ENCODE results near the gene GALE.
"Not testable (repeated sequence)": the region's sequence is repeated elsewhere in the genome, so short reads cannot be mapped to it uniquely, and the experiment has no call there.

GALE gene

DNA sequence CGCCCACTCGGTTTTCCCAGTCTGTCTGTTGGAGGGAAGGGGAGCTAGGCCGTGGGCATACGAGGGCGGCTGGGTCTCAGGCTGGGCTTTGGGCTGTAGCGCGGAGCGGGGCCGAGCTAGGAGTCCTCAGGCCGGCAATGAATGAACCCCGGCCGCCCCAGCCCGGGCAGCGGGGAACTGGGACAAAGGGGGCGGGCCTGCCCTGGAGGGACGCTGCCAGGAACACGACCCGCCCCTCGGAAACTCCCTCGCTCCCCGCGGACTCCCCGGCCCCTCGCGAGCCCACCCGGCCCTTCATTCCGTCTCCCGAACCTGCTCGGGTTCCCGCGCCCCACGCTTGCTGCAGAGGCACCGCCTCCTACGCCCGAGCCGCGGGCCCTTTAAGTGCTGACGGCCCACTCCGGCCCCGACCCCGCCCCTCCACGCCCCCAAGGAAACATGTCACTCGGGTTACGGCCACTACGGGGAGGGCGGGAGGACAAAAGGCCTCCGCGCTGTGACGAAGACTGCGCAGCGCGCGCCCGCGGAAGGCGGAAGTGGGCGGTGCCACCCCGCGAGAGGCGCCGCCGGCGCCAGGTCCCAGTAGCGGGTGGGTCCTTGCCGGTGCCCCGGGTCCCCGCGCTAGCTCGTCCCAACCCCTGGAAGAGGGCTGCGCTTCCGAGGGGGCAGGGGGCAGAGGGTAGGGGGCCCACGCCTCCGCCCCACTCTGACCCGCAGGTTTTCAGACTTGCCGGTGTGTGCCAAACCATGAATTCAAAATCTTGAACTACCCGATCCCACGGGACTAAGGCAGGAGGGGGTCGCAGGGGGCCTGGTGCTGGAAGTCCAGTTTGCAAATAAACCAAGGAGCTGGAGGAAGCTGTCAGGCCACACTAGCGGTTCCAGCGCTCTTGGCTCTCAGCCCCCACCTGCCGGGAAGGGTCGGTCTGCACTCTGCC, at the start of gene GALE:
Gene GALE, minus strand, starts transcription at position 355 of the 938 bp plus-strand sequence. CDS start 1,747 bp downstream, outside the sequence.
- DNase-seq = peak; percentile 95

- no peak for DNase-seq
Measured at GRCh38 chr1:23848673-23849616, 48.4 kb upstream of the GALE start.

- not testable (repeated sequence) for DNase-seq
Measured at GRCh38 chr1:23847482-23848095, 47.0 kb upstream of the GALE start.

DNA sequence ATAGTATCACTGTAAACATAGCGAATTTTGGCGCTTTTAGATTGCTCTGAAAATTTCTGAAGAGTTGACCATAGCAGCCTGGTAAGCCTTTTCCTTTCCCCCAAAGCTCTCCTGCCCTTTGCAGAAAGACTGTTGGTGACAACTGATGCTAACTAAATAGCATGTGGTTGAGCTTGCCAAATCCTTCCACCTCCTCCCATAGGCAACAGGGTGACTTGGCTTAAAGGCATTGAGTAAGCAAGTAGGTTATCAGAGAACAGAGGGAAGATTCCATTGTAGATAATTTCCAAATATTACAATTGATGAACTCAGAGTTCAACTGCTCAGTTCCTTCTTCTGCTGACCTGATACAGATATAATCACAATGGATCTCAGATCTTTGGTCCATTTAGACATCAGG, 44.6 kb upstream of the GALE start:
- DNase-seq = no peak

DNA sequence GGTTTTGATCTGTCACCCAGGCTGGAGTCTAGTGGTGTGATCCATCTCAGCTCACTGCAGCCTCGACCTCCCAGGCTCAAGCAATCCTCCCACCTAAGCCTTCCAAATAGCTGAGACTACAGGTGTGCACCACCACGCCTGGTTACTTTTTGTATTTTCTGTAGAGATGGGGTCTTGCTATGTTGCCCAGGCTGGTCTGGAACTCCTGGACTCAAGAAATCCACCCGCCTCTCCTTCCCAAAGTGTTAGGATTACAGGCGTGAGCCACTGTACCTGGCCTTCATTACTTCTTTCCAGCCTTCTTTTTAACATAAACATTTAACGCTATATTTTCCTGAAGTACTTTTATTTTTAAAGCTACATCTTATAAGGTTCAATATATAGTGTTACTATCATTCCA, 43.1 kb upstream of the GALE start:
- no peak for DNase-seq

DNA sequence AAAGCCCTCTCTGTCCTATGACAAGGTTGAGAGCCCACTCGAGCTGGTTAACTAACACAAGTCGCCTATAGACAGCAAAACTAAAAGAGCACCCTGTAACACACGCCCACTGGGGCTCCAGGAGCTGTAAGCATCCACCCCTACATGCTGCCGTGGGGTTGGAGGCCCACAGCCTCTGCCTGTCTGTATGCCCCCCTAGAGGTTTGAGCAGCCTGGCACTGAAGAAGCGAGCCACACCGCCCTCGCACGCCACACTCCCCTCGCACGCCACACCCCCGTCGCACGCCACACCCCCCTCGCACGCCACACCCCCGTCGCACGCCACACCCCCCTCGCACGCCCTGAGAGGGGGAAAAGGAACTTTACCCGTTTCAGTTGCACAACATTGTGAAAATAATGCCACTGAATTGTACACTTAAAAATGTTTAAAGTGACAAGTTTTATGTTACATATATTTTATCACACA, 37.9 kb upstream of the GALE start:
- DNase-seq = peak; percentile 69

- DNase-seq = no peak
Measured at GRCh38 chr1:23837908-23838307, 37.4 kb upstream of the GALE start.

GRCh38 chr1:23836037-23836436, 35.5 kb upstream of the GALE start:
- no peak for DNase-seq

- not testable (repeated sequence) for DNase-seq
Measured at GRCh38 chr1:23834156-23834555, 33.6 kb upstream of the GALE start.

DNA sequence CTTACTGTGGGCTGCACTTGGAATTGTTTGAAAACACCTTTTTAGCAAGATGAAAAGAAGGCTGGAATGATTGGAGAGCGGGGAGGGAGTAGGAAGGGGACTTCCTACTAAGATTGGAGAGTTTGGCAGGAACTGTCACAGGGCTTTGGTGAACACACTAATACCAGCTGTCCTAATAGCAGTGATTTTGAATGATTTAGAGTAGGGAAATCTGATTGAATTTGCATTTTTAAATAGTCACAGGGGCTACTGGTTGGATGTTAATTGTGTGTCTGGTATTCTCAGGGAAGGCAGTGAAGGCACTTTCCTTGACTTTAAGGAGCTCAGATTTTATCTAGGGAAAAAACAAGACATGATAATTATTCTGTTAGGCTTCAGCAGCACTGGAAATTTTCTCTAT, 27.2 kb upstream of the GALE start:
- DNase-seq = no peak

GRCh38 chr1:23826590-23826989, 26.0 kb upstream of the GALE start:
- DNase-seq = not testable (repeated sequence)

DNA sequence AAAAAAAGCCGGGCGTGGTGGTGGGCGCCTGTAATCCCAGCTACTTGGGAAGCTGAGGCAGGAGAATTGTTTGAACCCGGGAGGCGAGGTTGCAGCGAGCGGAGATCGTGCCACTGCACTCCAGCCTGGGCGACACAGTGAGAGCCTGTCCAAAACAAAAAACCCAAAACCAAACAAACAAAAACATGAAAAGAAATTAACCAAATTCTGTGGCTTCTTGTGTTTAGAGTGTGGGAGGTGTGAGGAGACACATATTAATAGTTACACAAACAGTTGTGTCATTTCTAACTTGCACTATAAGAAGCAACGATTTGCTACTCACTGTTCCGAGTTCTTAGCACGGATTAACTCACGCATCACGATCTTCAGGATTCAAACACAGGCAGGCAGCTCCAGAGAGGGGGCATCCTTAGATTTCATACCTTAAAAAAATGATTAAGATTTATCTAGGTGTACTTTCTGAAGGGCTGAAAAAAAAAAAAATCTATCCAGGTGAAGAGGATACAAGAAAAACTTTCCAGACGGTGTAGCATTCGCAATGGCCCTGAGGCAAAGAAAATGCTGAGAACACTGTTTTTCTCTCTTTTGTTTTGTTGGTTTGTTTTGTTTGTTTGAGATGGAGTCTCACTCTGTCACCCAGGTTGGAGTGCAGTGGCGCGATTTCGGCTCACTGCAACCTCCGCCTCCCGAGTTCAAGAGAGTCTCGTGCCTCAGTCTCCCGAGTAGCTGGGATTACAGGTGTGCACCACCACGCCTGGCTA, 25.4 kb upstream of the GALE start:
- no peak for DNase-seq

- peak; percentile 93 for DNase-seq
Measured at GRCh38 chr1:23825076-23825761, 24.7 kb upstream of the GALE start, which contains the start of gene HMGCL. TSS of gene HMGCL (minus strand) at chr1:23825429. CDS start at chr1:23825415, 14 bp downstream.

- DNase-seq = no peak
Measured at GRCh38 chr1:23824711-23825075, 24.1 kb upstream of the GALE start.

DNA sequence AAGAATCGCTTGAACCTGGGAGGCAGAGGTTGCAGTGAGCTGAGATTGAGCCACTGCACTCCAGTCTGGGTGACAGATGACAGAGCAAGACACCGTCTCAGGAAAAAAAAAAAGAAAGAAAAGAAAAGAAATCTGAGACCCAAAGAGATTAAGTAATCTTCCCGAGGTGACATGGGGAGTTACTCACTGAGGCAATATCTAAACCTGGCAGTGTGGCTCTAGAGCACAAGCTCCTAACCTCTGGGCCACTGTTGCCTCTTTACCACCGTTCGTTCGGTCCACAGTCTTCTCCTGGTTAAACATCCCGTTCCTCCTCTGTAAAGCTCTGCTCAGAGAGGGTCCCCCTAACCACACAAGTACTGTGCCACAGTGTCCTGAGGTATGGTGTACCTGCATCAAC, 23.2 kb upstream of the GALE start:
- DNase-seq = no peak

DNA sequence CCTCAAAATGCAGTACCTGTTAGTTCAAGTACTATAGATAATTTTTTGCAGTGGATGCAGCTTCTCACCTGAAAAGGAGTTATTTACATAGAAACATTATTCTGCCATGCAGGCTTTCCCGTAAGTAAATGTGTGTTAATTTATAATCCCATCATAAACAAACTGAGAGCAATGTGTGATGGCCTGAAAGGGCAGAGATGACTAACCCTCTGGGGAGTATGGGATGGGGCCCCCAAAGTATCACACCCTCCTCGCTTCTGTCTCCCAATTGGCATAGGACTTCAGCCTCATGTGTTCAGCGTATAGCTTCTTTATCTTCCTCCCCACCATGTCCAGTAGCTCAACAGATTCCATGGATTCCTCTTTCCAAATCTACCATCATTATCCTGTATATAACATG, 17.1 kb upstream of the GALE start:
- DNase-seq = no peak

GRCh38 chr1:23816906-23817305, 16.4 kb upstream of the GALE start:
- no peak for DNase-seq

- DNase-seq = no peak
Measured at GRCh38 chr1:23816361-23816760, 15.8 kb upstream of the GALE start.

GRCh38 chr1:23814016-23814415, 13.5 kb upstream of the GALE start:
- no peak for DNase-seq

GRCh38 chr1:23810818-23811540, 10.4 kb upstream of the GALE start:
- no peak for DNase-seq

GRCh38 chr1:23809751-23810171, 9.2 kb upstream of the GALE start:
- peak; percentile 46 for DNase-seq
